MM.1S (cell line): ENCODE data around the gene CTSZ.

Source experiments
- DNase-seq: peaks from one replicate; pipeline ENCODE4 v3.0.0-alpha.2; 2015
- H2AFZ ChIP-seq: fragments of 300-600 bp; sonication (generic); 2 replicates; pipeline ENCODE4 v1.6.0; 2016; ENCODE audit warnings: antibody characterized with exemption, low read length
- H3F3A ChIP-seq: fragments of 300-600 bp; sonication (generic); 2 replicates; pipeline ENCODE4 v1.6.1; 2016; ENCODE audit warnings: mild to moderate bottlenecking, antibody characterized with exemption, low read length, moderate library complexity, mixed read lengths; ENCODE audit not compliant: insufficient read depth
- H3K27ac ChIP-seq: fragments of 300-600 bp; sonication (generic); 2 replicates; pipeline ENCODE4 v1.5.1; 2016; ENCODE audit warnings: mild to moderate bottlenecking, low read length
- H3K27me3 ChIP-seq: fragments of 300-600 bp; sonication (generic); replicated peaks from 2 replicates; pipeline ENCODE4 v1.6.0; 2016; ENCODE audit warnings: low read length; ENCODE audit not compliant: insufficient read depth
- H3K36me3 ChIP-seq: fragments of 300-600 bp; sonication (generic); replicated peaks from 2 replicates; pipeline ENCODE4 v1.6.1; 2016; ENCODE audit warnings: mild to moderate bottlenecking, low read length, mixed read lengths; ENCODE audit not compliant: insufficient read depth
- H3K4me1 ChIP-seq: fragments of 300-600 bp; sonication (generic); 2 replicates; pipeline ENCODE4 v1.6.1; 2016; ENCODE audit warnings: low read length, mixed read lengths
- H3K4me2 ChIP-seq: fragments of 300-600 bp; sonication (generic); 2 replicates; pipeline ENCODE4 v1.6.0; 2016; ENCODE audit warnings: low read depth, low read length
- H3K4me3 ChIP-seq: fragments of 300-600 bp; sonication (generic); 2 replicates; pipeline ENCODE4 v1.5.1; 2016; ENCODE audit warnings: low read length, mixed read lengths
- H3K79me2 ChIP-seq: fragments of 300-600 bp; sonication (generic); 2 replicates; pipeline ENCODE4 v1.6.1; 2016; ENCODE audit warnings: mixed run types, low read length, mixed read lengths
- H3K9ac ChIP-seq: fragments of 300-600 bp; sonication (generic); 2 replicates; pipeline ENCODE4 v1.6.1; 2016; ENCODE audit warnings: low read length, mixed read lengths
- H3K9me2 ChIP-seq: fragments of 300-600 bp; sonication (generic); replicated peaks from 2 replicates; pipeline ENCODE4 v1.6.1; 2016; ENCODE audit warnings: mild to moderate bottlenecking, low read length, mixed read lengths; ENCODE audit not compliant: insufficient read depth
- H3K9me3 ChIP-seq: fragments of 300-600 bp; sonication (generic); replicated peaks from 2 replicates; pipeline ENCODE4 v1.6.1; 2016; ENCODE audit warnings: mild to moderate bottlenecking, low read length, mixed read lengths; ENCODE audit not compliant: insufficient read depth
- H4K20me1 ChIP-seq: fragments of 300-600 bp; sonication (generic); 2 replicates; pipeline ENCODE4 v1.6.1; 2016; ENCODE audit warnings: mild to moderate bottlenecking, low read length, moderate library complexity, mixed read lengths; ENCODE audit not compliant: insufficient read depth
- CTCF ChIP-seq: fragments of 300-600 bp; sonication (generic); IDR thresholded peaks from 2 replicates; pipeline ENCODE4 v1.5.1; 2016; ENCODE audit warnings: antibody characterized with exemption, low read length, mixed read lengths
- EZH2 ChIP-seq: fragments of 300-600 bp; sonication (generic); optimal IDR thresholded peaks from 2 replicates; pipeline ENCODE3; 2017; ENCODE audit warnings: low read depth, mild to moderate bottlenecking, antibody characterized with exemption, low read length, mixed read lengths
- EZH2phosphoT487 ChIP-seq: fragments of 300-600 bp; sonication (generic); IDR thresholded peaks from 2 replicates; pipeline ENCODE4 v1.6.1; 2018; ENCODE audit warnings: antibody characterized with exemption, low read length

Gene CTSZ

GRCh38 chr20:59030911-59031563 is 24.0 kb upstream of the CTSZ start:
- Histone ChIP-seq H3K9me3 (no peaks in the 10 kb centered on the region), H3K27me3 (no peaks in the 10 kb centered on the region), H3K4me1 (peaks cover 31% of the 10 kb centered on the region), H2AFZ (no peak overlapping the region), H3F3A (peaks cover 19% of the 10 kb centered on the region), H4K20me1 (peaks cover 17% of the 10 kb centered on the region), H3K36me3 (peaks cover 6% of the 10 kb centered on the region), H3K4me2 (peak overlapping the region; percentile 69), H3K9ac (peak overlapping the region; percentile 93), H3K9me2 (no peaks in the 10 kb centered on the region), H3K4me3 (peak overlapping the region; percentile 98), H3K79me2 (peaks cover 69% of the 10 kb centered on the region), H3K27ac (peak overlapping the region; percentile 72; the same call in 1 of the 2 replicates)
- TF ChIP-seq EZH2, result no peak
- no peak for TF ChIP-seq CTCF
- TF ChIP-seq EZH2phosphoT487, result no peak
- no peak for DNase-seq

GRCh38 chr20:59028812-59029211 is 21.8 kb upstream of the CTSZ start:
- Histone ChIP-seq H4K20me1 (peaks cover 17% of the 10 kb centered on the region), H3F3A (peaks cover 19% of the 10 kb centered on the region), H3K79me2 (peaks cover 82% of the 10 kb centered on the region), H2AFZ (no peak overlapping the region), H3K4me3 (0 out of 2 replicates have a peak overlapping the region, but pooled peaks have one; percentile 3), H3K27me3 (no peaks in the 10 kb centered on the region), H3K4me1 (peaks cover 31% of the 10 kb centered on the region), H3K9me2 (no peaks in the 10 kb centered on the region), H3K9ac (no peak overlapping the region; the same call in 1 of the 2 replicates), H3K36me3 (peaks cover 9% of the 10 kb centered on the region; the same call in 1 of the 2 replicates), H3K4me2 (peak overlapping the region; percentile 69; the same call in 1 of the 2 replicates), H3K9me3 (no peaks in the 10 kb centered on the region), H3K27ac (no peak overlapping the region)
- TF ChIP-seq CTCF (no peak), EZH2 (no peak), EZH2phosphoT487 (no peak)
- DNase-seq, result no peak

- DNase-seq, result no peak
- Histone ChIP-seq H3K79me2 (peaks cover 82% of the 10 kb centered on the region), H3K9me2 (no peaks in the 10 kb centered on the region), H3K4me1 (peaks cover 23% of the 10 kb centered on the region), H3F3A (peaks cover 9% of the 10 kb centered on the region), H3K9me3 (no peaks in the 10 kb centered on the region), H3K4me3 (no peak overlapping the region), H2AFZ (no peak overlapping the region), H3K27ac (no peak overlapping the region), H4K20me1 (peaks cover 17% of the 10 kb centered on the region), H3K4me2 (no peak overlapping the region), H3K27me3 (no peaks in the 10 kb centered on the region), H3K36me3 (peaks cover 9% of the 10 kb centered on the region; the same call in 1 of the 2 replicates), H3K9ac (no peak overlapping the region)
- TF ChIP-seq EZH2 (no peak), EZH2phosphoT487 (no peak), CTCF (no peak)
Measured at GRCh38 chr20:59027741-59028320, 20.8 kb upstream of the CTSZ start.
